DOHH2 (cell line): ENCODE data around the gene CCDC144A.

Source experiments
- H3F3A ChIP-seq: fragments of 200-600 bp; sonication (generic), shearing (Covaris generic); 2 replicates; pipeline ENCODE4 v1.6.0; 2016; ENCODE audit warnings: antibody characterized with exemption, mild to moderate bottlenecking; ENCODE audit not compliant: control insufficient read depth, insufficient read depth
- H3K27ac ChIP-seq: fragments of 200-600 bp; sonication (generic); 2 replicates; pipeline ENCODE4 v1.5.1; 2014; ENCODE audit warnings: low read depth, mild to moderate bottlenecking, low read length, moderate library complexity
- H3K27me3 ChIP-seq: fragments of 200-600 bp; sonication (generic); 2 replicates; pipeline ENCODE4 v1.6.1; 2014; ENCODE audit warnings: mild to moderate bottlenecking, low read length, mixed read lengths; ENCODE audit not compliant: control insufficient read depth
- H3K36me3 ChIP-seq: fragments of 200-600 bp; sonication (generic); 2 replicates; pipeline ENCODE4 v1.6.1; 2014; ENCODE audit warnings: mild to moderate bottlenecking, low read length, moderate library complexity, mixed read lengths; ENCODE audit not compliant: control insufficient read depth
- H3K4me1 ChIP-seq: fragments of 200-600 bp; sonication (generic); 2 replicates; pipeline ENCODE4 v1.6.1; 2014; ENCODE audit warnings: mild to moderate bottlenecking, low read length, mixed read lengths; ENCODE audit not compliant: control insufficient read depth
- H3K4me2 ChIP-seq: fragments of 200-600 bp; sonication (generic); 2 replicates; pipeline ENCODE4 v1.6.0; 2014; ENCODE audit warnings: mild to moderate bottlenecking, low read length, moderate library complexity
- H3K4me3 ChIP-seq: fragments of 200-600 bp; sonication (generic); 2 replicates; pipeline ENCODE4 v1.5.1; 2014; ENCODE audit warnings: mild to moderate bottlenecking, low read length, mixed read lengths
- H3K79me2 ChIP-seq: fragments of 200-600 bp; sonication (generic); 2 replicates; pipeline ENCODE4 v1.6.1; 2014; ENCODE audit warnings: mild to moderate bottlenecking, low read length, mixed read lengths; ENCODE audit not compliant: control insufficient read depth
- H3K9me2 ChIP-seq: fragments of 200-600 bp; sonication (generic); replicated peaks from 2 replicates; pipeline ENCODE4 v1.6.1; 2014; ENCODE audit warnings: mild to moderate bottlenecking, low read length, mixed read lengths; ENCODE audit not compliant: control insufficient read depth
- H3K9me3 ChIP-seq: fragments of 200-600 bp; sonication (generic); 2 replicates; pipeline ENCODE4 v1.6.1; 2014; ENCODE audit warnings: antibody characterized with exemption, low read length, mixed read lengths; ENCODE audit not compliant: control insufficient read depth, insufficient read depth
- H4K20me1 ChIP-seq: fragments of 200-600 bp; sonication (generic); 2 replicates; pipeline ENCODE4 v1.6.0; 2014; ENCODE audit warnings: low read depth, mild to moderate bottlenecking, antibody characterized with exemption, low read length, moderate library complexity; ENCODE audit not compliant: control insufficient read depth, insufficient read depth
- CTCF ChIP-seq: fragments of 200-600 bp; sonication (generic); IDR thresholded peaks from one replicate; pipeline ENCODE4 v1.5.1; 2014; ENCODE audit warnings: antibody characterized with exemption, mild to moderate bottlenecking, low read depth, low read length; ENCODE audit not compliant: poor library complexity, severe bottlenecking
- EZH2phosphoT487 ChIP-seq: fragments of 200-600 bp; sonication (generic); IDR thresholded peaks from 2 replicates; pipeline ENCODE4 v1.6.1; 2017; ENCODE audit warnings: borderline replicate concordance, mild to moderate bottlenecking, antibody characterized with exemption, low read length, moderate library complexity, mixed read lengths

The CCDC144A gene

GRCh38 chr17:16652847-16653366 lies 37.1 kb upstream of the CCDC144A start:
- Histone ChIP-seq H3K9me2 (no peaks in the 10 kb centered on the region), H4K20me1 (no peaks in the 10 kb centered on the region), H3K27ac (peak overlapping the region; percentile 14; the same call in 1 of the 2 replicates), H3K4me2 (peak overlapping the region; percentile 96), H3K4me3 (peak overlapping the region; percentile 80), H3K36me3 (no peaks in the 10 kb centered on the region; the same call in 1 of the 2 replicates), H3F3A (no peaks in the 10 kb centered on the region), H3K79me2 (peaks cover 6% of the 10 kb centered on the region), H3K27me3 (peaks cover 10% of the 10 kb centered on the region), H3K4me1 (peaks cover 12% of the 10 kb centered on the region), H3K9me3 (0 out of 2 replicates have a peak, but pooled peaks cover 4% of the 10 kb centered on the region)
- no peak for TF ChIP-seq CTCF
- no peak for TF ChIP-seq EZH2phosphoT487

DNA sequence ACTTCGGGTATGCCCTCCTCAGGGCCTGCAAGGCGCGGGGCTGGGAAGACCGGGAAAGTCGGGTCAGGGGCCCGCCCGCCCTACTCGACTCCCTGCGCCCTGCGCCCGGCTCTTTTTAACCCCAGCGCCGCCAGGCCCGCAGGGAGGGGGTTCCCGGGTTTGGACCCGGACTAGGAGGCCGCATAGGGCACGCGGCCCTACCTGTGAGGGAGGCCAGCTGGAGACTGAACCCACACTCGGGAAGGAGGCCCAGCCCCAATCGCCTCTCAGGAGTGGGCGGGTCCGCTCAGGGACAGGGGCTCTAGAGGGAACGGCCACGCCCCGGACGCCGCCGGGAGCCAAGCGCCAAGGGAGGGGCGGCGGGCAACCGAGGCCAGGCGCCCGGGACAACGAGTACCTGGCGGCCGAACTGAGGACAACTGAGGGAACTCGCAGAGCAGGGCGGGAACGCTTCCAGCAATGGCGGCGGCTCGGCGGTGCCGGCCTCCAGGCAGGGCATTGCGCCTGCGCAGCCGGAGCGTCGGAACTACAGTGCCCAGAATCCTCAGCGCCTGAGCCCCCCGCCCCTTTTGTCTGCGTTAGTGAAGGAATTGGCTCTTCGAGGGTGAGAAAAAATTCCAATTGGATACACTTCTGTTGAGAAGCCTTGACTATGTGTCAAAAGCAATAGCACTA lies 36.5 kb upstream of the CCDC144A start, which contains the start of gene ZNF624:
Gene ZNF624, minus strand, starts transcription at position 484 of the 675 bp plus-strand sequence.
- H3K4me3 ChIP-seq: peak within 1 kb of the TSS; percentile 80

GRCh38 chr17:16661217-16661616 lies 28.8 kb upstream of the CCDC144A start:
- Histone ChIP-seq H3K9me2 (no peaks in the 10 kb centered on the region), H3K27me3 (peaks cover 4% of the 10 kb centered on the region; the same call in 1 of the 2 replicates), H3F3A (no peaks in the 10 kb centered on the region), H3K9me3 (0 out of 2 replicates have a peak, but pooled peaks cover 4% of the 10 kb centered on the region), H3K27ac (no peak overlapping the region), H3K36me3 (no peaks in the 10 kb centered on the region), H3K79me2 (no peaks in the 10 kb centered on the region), H3K4me3 (no peak overlapping the region), H3K4me2 (no peak overlapping the region), H3K4me1 (no peaks in the 10 kb centered on the region), H4K20me1 (no peaks in the 10 kb centered on the region)
- TF ChIP-seq EZH2phosphoT487 (no peak), CTCF (no peak)

More for the DNA sequence above, 36.5 kb upstream of the CCDC144A start, which contains the start of gene ZNF624:
- Histone ChIP-seq H3K27ac (peak within 1 kb of the TSS; percentile 14; the same call in 1 of the 2 replicates), H3K4me1 (peaks cover 12% of the 10 kb centered on the region), H3K36me3 (no peaks in the 10 kb centered on the region; the same call in 1 of the 2 replicates), H3F3A (no peaks in the 10 kb centered on the region), H3K4me2 (peak within 1 kb of the TSS; percentile 96), H3K27me3 (peaks cover 10% of the 10 kb centered on the region), H4K20me1 (no peaks in the 10 kb centered on the region), H3K9me2 (no peaks in the 10 kb centered on the region), H3K9me3 (0 out of 2 replicates have a peak, but pooled peaks cover 4% of the 10 kb centered on the region), H3K79me2 (peaks cover 6% of the 10 kb centered on the region)
- TF ChIP-seq EZH2phosphoT487 (no peak), CTCF (no peak)
